IPS-20b (cell line): ENCODE measurements around the gene RHBDD1.
"Not testable (repeated sequence)": the region's sequence is repeated elsewhere in the genome, so short reads cannot be mapped to it uniquely, and the experiment has no call there.

ENCODE experiments used
- H3K27ac ChIP-seq: one replicate; pipeline ENCODE4 v1.5.1; 2013; ENCODE audit warnings: low read length
- H3K27me3 ChIP-seq: 2 replicates; pipeline ENCODE4 v1.6.1; 2013; ENCODE audit warnings: mild to moderate bottlenecking, low read length, inconsistent platforms; ENCODE audit not compliant: insufficient read depth
- H3K36me3 ChIP-seq: 2 replicates; pipeline ENCODE4 v1.6.1; 2013; ENCODE audit warnings: low read depth, mild to moderate bottlenecking, inconsistent platforms, low read length, moderate library complexity; ENCODE audit not compliant: insufficient read depth
- H3K4me1 ChIP-seq: 2 replicates; pipeline ENCODE4 v1.6.1; 2013; ENCODE audit warnings: mild to moderate bottlenecking, control low read depth, inconsistent platforms, low read length, moderate library complexity; ENCODE audit not compliant: insufficient read depth
- H3K4me3 ChIP-seq: 2 replicates; pipeline ENCODE4 v1.5.1; 2013; ENCODE audit warnings: mild to moderate bottlenecking, low read length, inconsistent platforms
- H3K9ac ChIP-seq: 2 replicates; pipeline ENCODE4 v1.6.1; 2013; ENCODE audit warnings: low read depth, mild to moderate bottlenecking, inconsistent platforms, low read length, moderate library complexity
- H3K9me3 ChIP-seq: 2 replicates; pipeline ENCODE4 v1.6.1; 2013; ENCODE audit warnings: mild to moderate bottlenecking, low read depth, low read length, inconsistent platforms; ENCODE audit not compliant: insufficient read depth

Gene RHBDD1

GRCh38 chr2:226835420-226835795 is 446 bp upstream of the RHBDD1 start:
- Histone ChIP-seq H3K4me3 (peak overlapping the region; percentile 79), H3K9me3 (no peaks in the 10 kb centered on the region), H3K4me1 (no peaks in the 10 kb centered on the region; the same call in 1 of the 2 replicates), H3K27me3 (peaks cover 4% of the 10 kb centered on the region; the same call in 1 of the 2 replicates), H3K27ac (no peak overlapping the region), H3K36me3 (no peaks in the 10 kb centered on the region), H3K9ac (peak overlapping the region; percentile 66; the same call in 1 of the 2 replicates)

- H3K27me3 ChIP-seq: peaks cover 4% of the 10 kb centered on the region; the same call in 1 of the 2 replicates
- H3K4me1 ChIP-seq: no peaks in the 10 kb centered on the region; the same call in 1 of the 2 replicates
- peak overlapping the region; percentile 79 for H3K4me3 ChIP-seq
- H3K27ac ChIP-seq: no peak overlapping the region
- peak overlapping the region; percentile 80 for H3K9ac ChIP-seq
- H3K36me3 ChIP-seq: no peaks in the 10 kb centered on the region
- H3K9me3 ChIP-seq: no peaks in the 10 kb centered on the region
These were observed 663 bp downstream of the RHBDD1 start for GRCh38 chr2:226836548-226836885.

GRCh38 chr2:226837334-226837733 is 1.5 kb downstream of the RHBDD1 start:
- no peak overlapping the region; the same call in 1 of the 2 replicates for H3K4me3 ChIP-seq
- no peak overlapping the region for H3K27ac ChIP-seq
- no peaks in the 10 kb centered on the region for H3K9me3 ChIP-seq
- no peaks in the 10 kb centered on the region for H3K36me3 ChIP-seq
- H3K27me3 ChIP-seq: peaks cover 4% of the 10 kb centered on the region; the same call in 1 of the 2 replicates
- H3K4me1 ChIP-seq: no peaks in the 10 kb centered on the region; the same call in 1 of the 2 replicates
- peak overlapping the region; percentile 80; the same call in 1 of the 2 replicates for H3K9ac ChIP-seq

GRCh38 chr2:226837787-226838603 is 2.1 kb downstream of the RHBDD1 start:
- no peak overlapping the region for H3K27ac ChIP-seq
- peaks cover 4% of the 10 kb centered on the region; the same call in 1 of the 2 replicates for H3K27me3 ChIP-seq
- no peaks in the 10 kb centered on the region; the same call in 1 of the 2 replicates for H3K4me1 ChIP-seq
- no peaks in the 10 kb centered on the region for H3K9me3 ChIP-seq
- no peaks in the 10 kb centered on the region for H3K36me3 ChIP-seq
- H3K9ac ChIP-seq: no peak overlapping the region
- no peak overlapping the region for H3K4me3 ChIP-seq

GRCh38 chr2:226838722-226839121 is 2.9 kb downstream of the RHBDD1 start:
- H3K9ac ChIP-seq: no peak overlapping the region
- H3K27me3 ChIP-seq: peaks cover 4% of the 10 kb centered on the region; the same call in 1 of the 2 replicates
- no peak overlapping the region for H3K4me3 ChIP-seq
- H3K36me3 ChIP-seq: no peaks in the 10 kb centered on the region
- no peaks in the 10 kb centered on the region for H3K9me3 ChIP-seq
- no peaks in the 10 kb centered on the region; the same call in 1 of the 2 replicates for H3K4me1 ChIP-seq
- H3K27ac ChIP-seq: no peak overlapping the region

GRCh38 chr2:226839161-226839560 is 3.3 kb downstream of the RHBDD1 start:
- H3K4me3 ChIP-seq: no peak overlapping the region
- peaks cover 4% of the 10 kb centered on the region; the same call in 1 of the 2 replicates for H3K27me3 ChIP-seq
- no peaks in the 10 kb centered on the region; the same call in 1 of the 2 replicates for H3K4me1 ChIP-seq
- no peak overlapping the region for H3K9ac ChIP-seq
- H3K9me3 ChIP-seq: no peaks in the 10 kb centered on the region
- no peak overlapping the region for H3K27ac ChIP-seq
- no peaks in the 10 kb centered on the region for H3K36me3 ChIP-seq

GRCh38 chr2:226839951-226840350 is 4.1 kb downstream of the RHBDD1 start:
- H3K27me3 ChIP-seq: no peaks in the 10 kb centered on the region; the same call in 1 of the 2 replicates
- no peak overlapping the region for H3K9ac ChIP-seq
- no peak overlapping the region for H3K4me3 ChIP-seq
- H3K4me1 ChIP-seq: no peaks in the 10 kb centered on the region; the same call in 1 of the 2 replicates
- no peaks in the 10 kb centered on the region for H3K36me3 ChIP-seq
- H3K27ac ChIP-seq: no peak overlapping the region
- no peaks in the 10 kb centered on the region for H3K9me3 ChIP-seq

GRCh38 chr2:226843001-226843400 is 7.1 kb downstream of the RHBDD1 start:
- H3K27me3 ChIP-seq, H3K4me3 ChIP-seq, H3K27ac ChIP-seq, H3K9me3 ChIP-seq, H3K4me1 ChIP-seq, H3K36me3 ChIP-seq, H3K9ac ChIP-seq: not testable (repeated sequence)

GRCh38 chr2:226845386-226846116 is 9.7 kb downstream of the RHBDD1 start:
- no peak overlapping the region for H3K9ac ChIP-seq

GRCh38 chr2:226847090-226847489 is 11.2 kb downstream of the RHBDD1 start:
- Histone ChIP-seq H3K27me3 (no peaks in the 10 kb centered on the region), H3K4me1 (no peaks in the 10 kb centered on the region), H3K4me3 (no peak overlapping the region), H3K9ac (no peak overlapping the region), H3K27ac (no peak overlapping the region), H3K36me3 (no peaks in the 10 kb centered on the region), H3K9me3 (no peaks in the 10 kb centered on the region)

More at GRCh38 chr2:226845386-226846116, 9.7 kb downstream of the RHBDD1 start:
- no peak overlapping the region for H3K27ac ChIP-seq
- H3K4me3 ChIP-seq: no peak overlapping the region
- no peaks in the 10 kb centered on the region for H3K9me3 ChIP-seq
- no peaks in the 10 kb centered on the region for H3K4me1 ChIP-seq
- no peaks in the 10 kb centered on the region for H3K36me3 ChIP-seq
- H3K27me3 ChIP-seq: no peaks in the 10 kb centered on the region

GRCh38 chr2:226847511-226847910 is 11.7 kb downstream of the RHBDD1 start:
- no peaks in the 10 kb centered on the region for H3K4me1 ChIP-seq
- no peak overlapping the region for H3K27ac ChIP-seq
- H3K9ac ChIP-seq: peak overlapping the region; percentile 2; the same call in 1 of the 2 replicates
- no peaks in the 10 kb centered on the region for H3K9me3 ChIP-seq
- no peaks in the 10 kb centered on the region for H3K36me3 ChIP-seq
- H3K4me3 ChIP-seq: no peak overlapping the region
- no peaks in the 10 kb centered on the region for H3K27me3 ChIP-seq
